SK-N-MC (cell line): ENCODE data around the gene ANTXR1.

Source experiments
- DNase-seq: peaks from one replicate; pipeline ENCODE4 v3.0.0-alpha.2; 2011; ENCODE audit warnings: low read depth, low spot score
- H3K27ac ChIP-seq: fragments of 200-600 bp; sonication (generic); 2 replicates; pipeline ENCODE4 v1.5.1; 2016; ENCODE audit warnings: mixed run types
- H3K36me3 ChIP-seq: fragments of 200-600 bp; sonication (generic); 2 replicates; pipeline ENCODE4 v1.6.1; 2017; ENCODE audit warnings: antibody characterized with exemption, low read length, mixed read lengths; ENCODE audit not compliant: insufficient read depth
- H3K4me3 ChIP-seq: fragments of 200-600 bp; sonication (generic); 2 replicates; pipeline ENCODE4 v1.5.1; 2016
- H3K9ac ChIP-seq: fragments of 200-600 bp; sonication (generic); 2 replicates; pipeline ENCODE4 v1.8.0; 2017; ENCODE audit warnings: mixed run types, mixed read lengths; ENCODE audit not compliant: insufficient read length
- H3K9me3 ChIP-seq: fragments of 200-600 bp; sonication (generic); 2 replicates; pipeline ENCODE4 v1.6.1; 2017; ENCODE audit warnings: low read depth, mild to moderate bottlenecking, antibody characterized with exemption, low read length, moderate library complexity, mixed read lengths
- EZH2 ChIP-seq: fragments of 200-600 bp; sonication (generic); IDR thresholded peaks from one replicate; pipeline ENCODE4 v1.6.1; 2017; ENCODE audit warnings: antibody characterized with exemption
- FOXP2 ChIP-seq: optimal IDR thresholded peaks from 2 replicates; pipeline ENCODE3; 2011; ENCODE audit warnings: mild to moderate bottlenecking, moderate library complexity; ENCODE audit not compliant: insufficient read depth; ENCODE audit errors: extremely low read length, control extremely low read depth
- POLR2AphosphoS5 ChIP-seq: IDR thresholded peaks from 2 replicates; pipeline ENCODE4 v1.6.1; 2012; ENCODE audit warnings: mild to moderate bottlenecking, low read depth, low read length, borderline replicate concordance

Gene ANTXR1

GRCh38 chr2:69156624-69157023, 143.6 kb downstream of the ANTXR1 start:
- Histone ChIP-seq H3K36me3 (peaks cover 20% of the 10 kb centered on the region), H3K4me3 (no peak overlapping the region), H3K9me3 (0 out of 2 replicates have a peak, but pooled peaks cover 4% of the 10 kb centered on the region), H3K9ac (no peak overlapping the region), H3K27ac (no peak overlapping the region)
- no peak for DNase-seq
- TF ChIP-seq POLR2AphosphoS5 (no peak), EZH2 (no peak), FOXP2 (no peak)

- DNase-seq, result no peak
- Histone ChIP-seq H3K27ac (no peak overlapping the region), H3K36me3 (peaks cover 14% of the 10 kb centered on the region), H3K9me3 (0 out of 2 replicates have a peak, but pooled peaks cover 4% of the 10 kb centered on the region), H3K4me3 (no peak overlapping the region), H3K9ac (no peak overlapping the region)
- TF ChIP-seq EZH2 (no peak), POLR2AphosphoS5 (no peak), FOXP2 (no peak)
Measured at GRCh38 chr2:69157441-69157840, 144.5 kb downstream of the ANTXR1 start.

- no peak overlapping the region for H3K9ac ChIP-seq
- 0 out of 2 replicates have a peak, but pooled peaks cover 3% of the 10 kb centered on the region for H3K36me3 ChIP-seq
- no peak overlapping the region for H3K27ac ChIP-seq
- TF ChIP-seq FOXP2, result no peak
- no peak for TF ChIP-seq EZH2
- no peak for TF ChIP-seq POLR2AphosphoS5
- no peaks in the 10 kb centered on the region for H3K9me3 ChIP-seq
- H3K4me3 ChIP-seq, result no peak overlapping the region
- no peak for DNase-seq
Measured at GRCh38 chr2:69159986-69160385, 147.0 kb downstream of the ANTXR1 start.

GRCh38 chr2:69162057-69162456, 149.1 kb downstream of the ANTXR1 start:
- Histone ChIP-seq H3K36me3 (0 out of 2 replicates have a peak, but pooled peaks cover 3% of the 10 kb centered on the region), H3K9me3 (no peaks in the 10 kb centered on the region), H3K4me3 (no peak overlapping the region), H3K27ac (no peak overlapping the region), H3K9ac (no peak overlapping the region)
- DNase-seq, result no peak
- TF ChIP-seq POLR2AphosphoS5, result no peak
- TF ChIP-seq EZH2, result no peak
- TF ChIP-seq FOXP2, result no peak

- TF ChIP-seq POLR2AphosphoS5 (no peak), EZH2 (no peak), FOXP2 (no peak)
- DNase-seq, result no peak
- Histone ChIP-seq H3K36me3 (0 out of 2 replicates have a peak, but pooled peaks cover 3% of the 10 kb centered on the region), H3K27ac (no peak overlapping the region), H3K9ac (no peak overlapping the region), H3K4me3 (no peak overlapping the region), H3K9me3 (no peaks in the 10 kb centered on the region)
Measured at GRCh38 chr2:69163109-69163508, 150.1 kb downstream of the ANTXR1 start.

- no peak for DNase-seq
- H3K4me3 ChIP-seq, result no peak overlapping the region
- H3K9ac ChIP-seq, result no peak overlapping the region
- no peaks in the 10 kb centered on the region for H3K9me3 ChIP-seq
- TF ChIP-seq EZH2 (no peak), POLR2AphosphoS5 (no peak), FOXP2 (no peak)
- no peak overlapping the region for H3K27ac ChIP-seq
- no peaks in the 10 kb centered on the region for H3K36me3 ChIP-seq
Measured at GRCh38 chr2:69163556-69163955, 150.6 kb downstream of the ANTXR1 start.

GRCh38 chr2:69164061-69164778, 151.2 kb downstream of the ANTXR1 start:
- no peak for DNase-seq
- Histone ChIP-seq H3K36me3 (no peaks in the 10 kb centered on the region), H3K9me3 (no peaks in the 10 kb centered on the region), H3K4me3 (no peak overlapping the region), H3K27ac (no peak overlapping the region), H3K9ac (no peak overlapping the region)
- TF ChIP-seq POLR2AphosphoS5 (no peak), EZH2 (no peak), FOXP2 (no peak)

GRCh38 chr2:69165091-69165880, 152.3 kb downstream of the ANTXR1 start:
- no peak overlapping the region for H3K9ac ChIP-seq

More at GRCh38 chr2:69165091-69165880, 152.3 kb downstream of the ANTXR1 start:
- Histone ChIP-seq H3K9me3 (no peaks in the 10 kb centered on the region), H3K4me3 (no peak overlapping the region), H3K27ac (no peak overlapping the region), H3K36me3 (no peaks in the 10 kb centered on the region)
- TF ChIP-seq POLR2AphosphoS5, result no peak
- TF ChIP-seq EZH2, result no peak
- no peak for TF ChIP-seq FOXP2
- no peak for DNase-seq
